Keratinocyte (primary cell): ENCODE data around the gene ALOX12B.

Experiments used
- EZH2 ChIP-seq: IDR thresholded peaks from one replicate; pipeline ENCODE4 v1.6.1; 2012; ENCODE audit warnings: inconsistent platforms, mild to moderate bottlenecking, low read length, moderate library complexity
- TF ChIP-seq, protein P1 (sequence below), 3 experiments: IDR thresholded peaks in 1 of 3; conservative IDR thresholded peaks in 1 of 3; optimal IDR thresholded peaks in 1 of 3; 2 replicates in 2 of 3; 3 replicates in 1 of 3; pipeline versions ENCODE3 to v1.5.1; 2011; ENCODE audit warnings: low read length in 3 of 3, mild to moderate bottlenecking in 3 of 3, moderate library complexity in 2 of 3, control low read depth in 1 of 3, inconsistent platforms in 1 of 3; ENCODE audit not compliant: insufficient read depth in 2 of 3; ENCODE audit errors: extremely low read depth in 1 of 3

DNA sequence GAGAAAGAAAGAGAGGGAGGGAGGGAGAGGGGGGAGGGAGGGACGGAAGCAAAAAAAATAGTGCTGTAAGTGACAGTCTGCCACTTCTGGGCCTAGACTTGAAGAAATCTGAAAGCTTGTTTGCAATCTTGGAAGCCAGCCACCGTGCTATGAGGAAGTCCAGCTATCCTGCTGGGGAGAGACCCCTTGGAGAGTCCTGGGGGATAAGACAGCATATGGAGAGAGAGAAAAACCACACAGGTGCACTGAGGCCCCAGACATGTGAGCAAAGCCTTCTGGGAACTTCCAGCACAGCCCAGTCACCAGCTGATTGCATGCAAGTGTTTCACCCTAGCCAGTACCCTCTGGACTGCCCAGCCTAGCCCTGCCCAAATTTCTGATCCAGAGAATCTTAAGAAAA is 12.6 kb upstream of the ALOX12B start:
- TF ChIP-seq, protein P1, sequence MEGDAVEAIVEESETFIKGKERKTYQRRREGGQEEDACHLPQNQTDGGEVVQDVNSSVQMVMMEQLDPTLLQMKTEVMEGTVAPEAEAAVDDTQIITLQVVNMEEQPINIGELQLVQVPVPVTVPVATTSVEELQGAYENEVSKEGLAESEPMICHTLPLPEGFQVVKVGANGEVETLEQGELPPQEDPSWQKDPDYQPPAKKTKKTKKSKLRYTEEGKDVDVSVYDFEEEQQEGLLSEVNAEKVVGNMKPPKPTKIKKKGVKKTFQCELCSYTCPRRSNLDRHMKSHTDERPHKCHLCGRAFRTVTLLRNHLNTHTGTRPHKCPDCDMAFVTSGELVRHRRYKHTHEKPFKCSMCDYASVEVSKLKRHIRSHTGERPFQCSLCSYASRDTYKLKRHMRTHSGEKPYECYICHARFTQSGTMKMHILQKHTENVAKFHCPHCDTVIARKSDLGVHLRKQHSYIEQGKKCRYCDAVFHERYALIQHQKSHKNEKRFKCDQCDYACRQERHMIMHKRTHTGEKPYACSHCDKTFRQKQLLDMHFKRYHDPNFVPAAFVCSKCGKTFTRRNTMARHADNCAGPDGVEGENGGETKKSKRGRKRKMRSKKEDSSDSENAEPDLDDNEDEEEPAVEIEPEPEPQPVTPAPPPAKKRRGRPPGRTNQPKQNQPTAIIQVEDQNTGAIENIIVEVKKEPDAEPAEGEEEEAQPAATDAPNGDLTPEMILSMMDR (optimal IDR thresholded peaks at IDR 0.05 in 1 of 3, IDR thresholded peaks at IDR 0.05 in 1 of 3, conservative IDR thresholded peaks at IDR 0.05 in 1 of 3; ENCODE audit: extremely low read depth in 1 of 3, insufficient read depth in 2 of 3, low read length in 3 of 3), result no peak
- no peak for TF ChIP-seq EZH2
